Choroid plexus epithelial cell (primary cell): Measurements from ENCODE around the gene CYB5A.
A peak's percentile ranks its signal among the peaks of the same experiment; 100 is the strongest.

Experiments
- DNase-seq: peaks from one replicate; pipeline ENCODE4 v3.0.0-alpha.2; 2010; ENCODE audit warnings: low read depth
- H3K4me3 ChIP-seq: 2 replicates; pipeline ENCODE4 v1.5.1; 2011; ENCODE audit warnings: low read depth, mild to moderate bottlenecking, control low read depth, low read length, moderate library complexity
- CTCF ChIP-seq: conservative IDR thresholded peaks from 2 replicates; pipeline ENCODE4 v1.5.1; 2011; ENCODE audit warnings: low read depth, mild to moderate bottlenecking, control low read depth, inconsistent platforms, low read length, moderate library complexity

The CYB5A gene

DNA sequence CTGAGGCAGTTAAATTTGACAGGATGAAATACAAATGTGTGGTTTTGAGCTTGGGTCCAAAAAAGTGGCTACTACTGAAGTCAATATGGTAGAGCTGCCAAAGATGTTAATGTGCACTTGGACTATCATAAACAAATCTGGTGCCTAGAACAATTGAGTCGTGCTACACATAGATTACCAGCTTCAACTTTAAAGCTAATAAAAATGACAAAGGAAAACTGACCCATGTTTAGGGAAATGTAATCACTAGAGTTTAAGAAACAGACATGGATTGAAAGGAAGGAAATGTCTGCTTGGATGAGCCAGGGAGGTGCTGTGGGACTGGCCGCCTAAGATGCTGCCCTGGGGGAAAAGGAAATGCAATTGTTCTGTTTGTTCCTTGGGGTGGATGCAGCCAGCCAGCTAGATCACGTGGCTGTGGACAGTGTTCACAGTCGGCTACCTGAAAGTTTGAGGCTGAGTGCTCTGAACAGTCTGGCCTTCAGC lies 36.6 kb downstream of the CYB5A start:
- no peak for TF ChIP-seq CTCF
- no peak overlapping the region for H3K4me3 ChIP-seq
- DNase-seq = no peak

- no peak overlapping the region for H3K4me3 ChIP-seq
- DNase-seq = peak; percentile 71
- TF ChIP-seq CTCF = no peak
These were observed 39.7 kb downstream of the CYB5A start for GRCh38 chr18:74252039-74252395.

DNA sequence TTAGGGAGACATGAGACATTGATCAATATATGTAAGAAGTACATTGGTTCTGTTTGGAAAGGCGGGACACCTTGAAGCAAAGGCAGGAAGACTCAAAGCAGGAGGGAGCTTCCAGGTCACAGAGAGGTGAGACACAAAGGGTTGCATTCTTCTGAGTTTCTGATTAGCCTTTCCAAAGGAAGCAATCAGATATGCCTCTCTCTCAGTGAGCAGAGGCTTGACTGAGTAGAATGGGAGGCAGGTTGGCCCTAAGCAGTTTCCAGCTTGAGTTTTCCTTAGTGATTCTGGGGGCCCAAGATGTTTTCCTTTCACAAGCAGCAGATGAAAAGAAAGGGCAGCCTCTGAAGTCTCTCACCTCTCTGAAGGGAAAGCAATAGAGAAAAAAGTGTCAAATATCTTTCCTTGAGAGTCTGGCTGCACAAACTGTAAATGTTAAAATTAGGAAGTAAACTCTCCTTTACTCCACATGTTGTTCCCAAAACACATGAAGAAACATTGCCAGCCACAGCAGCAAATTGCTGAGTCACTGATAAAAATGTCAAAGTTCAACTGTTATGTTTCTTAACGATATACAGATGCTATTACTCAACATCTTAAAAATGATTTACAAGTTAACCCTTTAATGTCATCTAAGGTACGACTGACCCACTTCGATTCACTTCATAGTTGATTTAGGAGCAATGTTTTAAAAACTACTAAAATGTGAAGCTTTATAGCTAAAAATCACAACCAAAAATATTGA lies 40.3 kb downstream of the CYB5A start:
- TF ChIP-seq CTCF = no peak
- H3K4me3 ChIP-seq = no peak overlapping the region
- DNase-seq = peak; percentile 92

- TF ChIP-seq CTCF = no peak
- no peak overlapping the region for H3K4me3 ChIP-seq
- no peak for DNase-seq
These were observed 41.6 kb downstream of the CYB5A start for GRCh38 chr18:74250131-74250530.

DNA sequence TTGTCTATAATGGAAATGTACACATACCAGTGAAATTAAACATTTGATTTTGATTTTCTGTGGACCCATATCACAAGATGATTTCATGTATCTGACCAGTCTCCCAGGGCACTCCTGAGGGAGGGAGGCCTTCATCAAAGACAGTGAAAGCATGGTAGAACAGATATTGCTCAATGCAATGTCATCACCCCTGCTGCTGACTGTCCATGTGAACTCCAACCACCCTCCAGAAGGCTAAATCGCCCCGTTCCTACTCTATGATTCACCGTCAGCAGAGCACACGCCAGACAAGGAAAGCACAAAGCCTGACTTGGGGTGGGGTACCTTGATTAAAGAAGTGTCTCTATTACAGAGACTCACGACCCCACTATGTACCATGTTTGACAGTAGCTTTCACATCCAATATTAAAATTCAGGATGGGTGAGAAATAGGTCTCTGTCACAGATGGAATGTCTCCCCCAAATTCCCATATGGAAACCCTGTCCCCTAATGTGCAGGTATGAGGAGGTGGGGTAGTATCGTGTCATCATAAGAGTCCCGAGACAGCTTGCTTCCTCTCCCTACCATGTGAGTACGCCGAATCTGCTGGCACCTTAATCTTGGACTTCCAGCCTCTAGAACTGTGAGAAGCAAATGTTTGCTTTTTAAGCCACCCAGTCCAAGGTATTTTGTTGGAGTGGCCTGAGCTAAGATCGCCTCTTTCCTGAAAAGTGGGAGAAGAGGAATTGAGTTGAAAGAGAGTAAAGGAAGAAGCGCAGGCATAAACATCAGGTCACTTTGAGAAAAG lies 42.4 kb downstream of the CYB5A start:
- peak; percentile 98 for DNase-seq
- H3K4me3 ChIP-seq = no peak overlapping the region
- TF ChIP-seq CTCF = no peak

DNA sequence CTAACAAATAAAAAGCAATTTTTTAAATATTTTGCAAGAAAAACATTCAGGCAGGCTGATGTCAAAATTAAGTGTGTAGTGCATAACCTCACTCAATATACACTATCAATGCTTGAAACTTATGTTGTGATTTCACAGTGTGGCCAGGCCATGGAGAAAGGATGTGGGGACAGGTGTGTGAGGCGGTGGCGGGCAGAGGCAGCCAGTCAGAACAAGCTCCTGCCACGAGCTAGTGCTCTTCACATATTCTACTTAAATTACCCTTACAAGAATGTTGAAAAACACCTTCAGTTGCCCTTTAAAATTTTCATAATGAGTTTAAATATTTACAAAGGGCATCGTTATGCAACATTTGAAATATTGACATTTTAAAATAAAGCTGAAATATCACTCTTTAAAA lies 43.2 kb downstream of the CYB5A start:
- H3K4me3 ChIP-seq = no peak overlapping the region
- DNase-seq = no peak
- TF ChIP-seq CTCF = no peak

DNA sequence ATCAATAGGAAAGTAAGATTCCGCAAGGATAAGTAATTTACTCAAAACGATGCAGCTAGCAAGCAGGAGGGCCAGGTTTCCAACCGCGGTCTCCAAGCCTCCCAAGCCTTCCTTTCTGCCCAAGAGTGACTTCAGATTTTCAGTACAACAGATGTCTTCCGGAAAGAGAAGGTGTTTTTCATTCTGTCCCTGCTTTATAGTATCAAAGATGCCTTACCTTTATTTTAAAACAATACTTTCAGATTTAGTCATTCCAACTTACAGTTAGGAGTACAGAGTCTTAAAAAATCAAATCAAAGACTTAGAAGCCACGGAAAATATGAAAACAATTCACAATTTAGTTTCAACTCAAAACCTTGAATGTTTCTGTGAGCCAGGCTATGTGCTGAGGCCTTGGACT lies 43.6 kb downstream of the CYB5A start:
- no peak for DNase-seq
- TF ChIP-seq CTCF = no peak

More for the DNA sequence above, 43.6 kb downstream of the CYB5A start:
- no peak overlapping the region for H3K4me3 ChIP-seq
